ENCODE results near the gene FBN3. TPM values are rescaled to one million over a fixed set of nuclear protein-coding genes. Genes with fewer than 3 reads are reported as not detected.

Gene FBN3
- total RNA-seq, 2 donors from 2014 or later: not detected

DNA sequence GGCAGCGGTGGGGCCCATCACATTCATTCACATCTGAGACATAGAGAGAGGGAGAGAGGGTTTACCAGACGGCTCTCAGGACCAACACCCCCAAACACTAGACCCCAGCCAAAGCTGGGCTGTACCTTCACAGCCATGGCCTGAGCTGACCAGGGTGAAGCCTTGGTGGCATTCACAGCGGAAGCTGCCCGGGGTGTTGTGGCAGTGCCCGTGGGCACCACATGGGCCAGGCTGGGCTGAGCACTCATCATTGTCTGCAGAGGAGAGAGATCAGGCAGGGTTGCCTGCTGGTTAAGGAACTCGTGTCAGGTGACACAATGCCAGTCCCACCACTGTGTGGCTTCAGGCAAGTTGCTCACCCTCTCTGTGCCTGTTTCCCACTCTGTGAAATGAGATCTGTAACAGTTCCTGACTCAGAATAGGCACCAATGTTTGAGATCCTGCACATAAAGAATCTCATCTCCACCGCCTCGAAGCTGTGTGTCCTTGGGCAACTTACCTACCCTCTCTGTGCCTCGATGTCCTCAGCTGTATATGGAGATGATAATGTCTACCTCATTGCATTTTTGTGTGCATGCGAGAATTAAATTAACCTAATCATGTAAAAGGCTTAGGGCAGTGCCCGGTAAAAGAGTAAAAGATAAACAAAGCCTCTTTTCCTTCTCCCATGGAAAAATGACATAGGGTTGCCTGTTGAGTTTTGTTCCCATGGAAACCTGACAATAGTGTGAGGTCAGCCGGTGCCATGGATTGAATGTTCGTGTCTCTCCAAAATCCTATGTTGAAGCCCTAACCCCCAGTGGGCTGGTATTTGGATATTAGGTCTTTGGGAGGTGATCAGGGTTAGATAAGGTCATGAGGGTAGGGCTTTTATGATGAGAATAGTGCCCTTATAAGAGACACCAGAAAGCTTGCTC lies 74.0 kb downstream of the FBN3 start:
- DNase-seq: no peak
- intact Hi-C loops (cut with DNase I): no loop called here
- no peak for ATAC-seq

DNA sequence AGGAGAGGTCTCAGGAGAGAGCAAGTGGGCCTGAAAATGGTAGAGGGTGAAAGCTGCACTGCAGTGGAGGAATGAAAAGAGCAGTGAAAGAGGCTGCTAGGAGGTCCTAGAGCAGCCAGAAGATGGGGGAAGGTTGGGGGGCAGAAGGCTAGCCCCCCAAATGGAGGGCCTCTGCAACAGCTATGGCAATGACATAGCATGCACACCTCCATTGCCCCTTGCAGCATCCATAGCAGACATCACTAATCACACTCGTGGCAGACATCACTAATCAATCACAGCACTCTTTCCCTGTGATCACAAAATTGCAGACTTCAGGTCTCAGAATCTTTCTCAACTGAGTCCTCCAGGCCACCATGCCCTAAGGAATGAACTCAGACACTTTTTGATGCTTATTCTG lies 74.9 kb downstream of the FBN3 start:
- ATAC-seq (no peak), DNase-seq (no peak)
- intact Hi-C loops (cut with DNase I): no loop called here

DNA sequence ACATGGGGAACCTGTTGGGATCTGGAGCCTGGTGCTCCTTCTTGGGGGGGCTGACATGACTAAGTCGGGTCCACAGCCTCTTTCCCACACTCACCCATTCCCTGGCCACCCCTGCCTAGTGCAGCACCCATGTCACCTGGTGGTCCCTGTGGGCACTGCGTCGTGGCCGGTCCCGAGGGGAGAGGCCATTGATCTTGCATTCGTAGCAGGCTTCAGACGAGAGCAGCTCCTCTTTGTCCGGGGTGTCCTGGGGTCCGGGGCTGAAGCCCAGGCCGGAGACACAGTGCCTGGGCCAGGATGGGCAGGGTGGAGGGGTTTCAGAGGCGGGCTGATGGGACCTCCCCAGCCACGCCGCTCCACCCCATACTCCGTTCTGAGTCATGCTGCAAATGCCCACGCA lies 77.5 kb downstream of the FBN3 start:
- no peak for DNase-seq
- intact Hi-C loops (cut with DNase I): no loop called here
- ATAC-seq: no peak

DNA sequence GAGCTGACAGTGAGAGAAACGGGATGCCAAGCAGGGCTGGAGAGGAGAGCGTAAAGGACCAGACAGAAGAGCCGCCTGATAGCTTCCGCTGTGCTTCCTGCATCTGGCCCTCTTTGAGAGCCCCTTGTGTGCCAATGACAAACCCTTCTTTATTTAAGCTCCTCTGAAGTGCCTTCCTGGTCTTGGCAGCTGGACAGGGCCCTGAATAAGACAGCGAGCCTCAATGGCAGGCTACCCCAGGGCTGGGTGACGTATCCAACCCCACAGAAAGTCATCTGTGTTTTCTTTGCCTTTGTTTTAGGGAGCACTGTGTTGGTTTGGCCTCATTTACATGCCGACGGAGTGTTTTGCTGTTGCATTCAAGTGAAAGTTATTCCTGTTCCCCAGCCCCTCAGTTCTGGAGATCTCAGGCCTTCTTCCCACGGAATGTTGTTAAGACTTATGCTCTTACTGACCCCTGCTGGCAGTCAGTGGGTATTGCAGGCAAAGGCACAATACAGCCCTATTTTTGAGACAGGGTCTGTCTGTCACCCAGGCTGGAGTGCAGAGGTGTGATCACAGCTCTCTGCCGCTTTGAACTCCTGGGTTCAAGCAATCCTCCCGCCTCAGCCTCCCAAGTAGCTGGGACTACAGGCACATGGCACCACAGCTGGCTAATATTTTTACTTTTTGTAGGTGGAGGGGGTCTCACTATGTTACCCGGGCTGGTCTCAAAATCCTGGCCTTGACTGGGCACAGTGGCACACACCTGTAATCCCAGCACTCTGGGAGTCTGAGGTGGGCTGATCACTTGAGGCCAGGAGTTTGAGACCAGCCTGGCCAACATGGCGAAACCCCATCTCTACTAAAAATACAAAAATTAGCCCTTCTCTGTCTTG lies 80.1 kb downstream of the FBN3 start:
- DNase-seq (no peak), ATAC-seq (no peak)

DNA sequence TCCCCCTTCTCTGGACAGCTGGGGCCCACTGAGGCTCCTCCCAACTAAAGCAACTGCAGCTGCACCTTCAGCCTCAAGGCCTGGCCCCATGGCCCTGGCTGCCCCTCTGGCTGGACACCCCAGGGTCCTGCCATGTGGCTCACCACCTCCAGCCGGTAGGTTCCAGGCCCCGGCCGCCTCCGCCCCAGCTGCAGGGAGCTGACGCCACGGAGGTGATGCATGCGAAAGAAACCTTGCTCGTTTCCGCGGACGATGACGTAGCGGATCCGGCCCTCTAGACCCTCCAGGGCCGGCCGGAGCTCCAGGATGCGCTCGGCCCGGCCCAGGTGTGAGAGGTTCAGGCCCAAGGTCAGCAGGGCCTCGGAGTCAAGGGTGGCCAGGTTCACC lies 83.5 kb downstream of the FBN3 start:
- ATAC-seq: no peak
- intact Hi-C loops (cut with DNase I): no loop called here
- no peak for DNase-seq

More for the DNA sequence above, 80.1 kb downstream of the FBN3 start:
- intact Hi-C loops (cut with DNase I): no loop called here

DNA sequence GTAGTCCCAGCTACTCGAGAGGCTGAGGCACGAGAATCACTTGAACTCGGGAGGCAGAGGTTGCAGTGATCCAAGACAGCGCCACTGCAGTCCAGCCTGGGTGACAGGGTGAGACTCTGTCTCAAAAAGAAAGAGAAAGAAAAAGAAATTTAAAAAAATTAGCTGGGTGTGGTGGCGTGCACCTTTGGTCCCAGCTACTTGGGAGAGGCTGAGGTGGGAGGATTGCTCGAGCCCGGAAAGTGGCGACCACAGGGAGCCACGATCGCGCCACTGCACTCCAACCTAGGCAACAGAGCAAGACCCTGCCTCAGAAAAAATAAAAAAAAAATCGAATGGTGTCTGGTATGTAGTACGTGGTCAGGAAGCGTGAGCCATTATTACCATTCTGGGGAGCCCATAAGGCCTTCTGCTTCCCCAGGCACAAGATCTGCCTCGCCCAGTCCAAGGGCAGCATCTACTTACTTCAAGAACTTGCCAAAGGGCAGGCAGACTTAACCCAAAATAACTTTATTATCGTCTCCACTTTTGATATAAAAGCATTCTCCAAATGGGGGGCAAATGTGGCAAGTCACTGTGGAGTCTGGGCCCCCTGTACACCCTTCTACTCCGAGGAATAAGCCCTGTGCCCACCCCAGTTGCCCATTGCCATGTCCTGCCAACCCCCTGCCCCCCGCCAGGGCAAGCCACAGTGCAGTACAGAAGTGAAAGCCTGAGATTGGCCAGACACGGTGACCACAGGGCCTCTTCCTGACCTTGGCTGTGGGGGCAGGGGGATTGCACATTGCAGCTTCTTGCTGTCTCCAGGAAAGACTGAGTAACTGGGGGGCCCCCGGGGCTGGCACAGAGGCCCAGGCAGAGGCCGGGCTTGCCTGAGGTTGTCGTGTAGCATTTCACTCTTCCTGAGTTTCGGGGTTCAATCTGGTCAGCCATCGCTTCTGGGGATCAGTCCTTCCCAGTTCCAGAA lies 84.2 kb downstream of the FBN3 start:
- intact Hi-C loops (cut with DNase I): no loop called here
- ATAC-seq (no peak), DNase-seq (no peak)

DNA sequence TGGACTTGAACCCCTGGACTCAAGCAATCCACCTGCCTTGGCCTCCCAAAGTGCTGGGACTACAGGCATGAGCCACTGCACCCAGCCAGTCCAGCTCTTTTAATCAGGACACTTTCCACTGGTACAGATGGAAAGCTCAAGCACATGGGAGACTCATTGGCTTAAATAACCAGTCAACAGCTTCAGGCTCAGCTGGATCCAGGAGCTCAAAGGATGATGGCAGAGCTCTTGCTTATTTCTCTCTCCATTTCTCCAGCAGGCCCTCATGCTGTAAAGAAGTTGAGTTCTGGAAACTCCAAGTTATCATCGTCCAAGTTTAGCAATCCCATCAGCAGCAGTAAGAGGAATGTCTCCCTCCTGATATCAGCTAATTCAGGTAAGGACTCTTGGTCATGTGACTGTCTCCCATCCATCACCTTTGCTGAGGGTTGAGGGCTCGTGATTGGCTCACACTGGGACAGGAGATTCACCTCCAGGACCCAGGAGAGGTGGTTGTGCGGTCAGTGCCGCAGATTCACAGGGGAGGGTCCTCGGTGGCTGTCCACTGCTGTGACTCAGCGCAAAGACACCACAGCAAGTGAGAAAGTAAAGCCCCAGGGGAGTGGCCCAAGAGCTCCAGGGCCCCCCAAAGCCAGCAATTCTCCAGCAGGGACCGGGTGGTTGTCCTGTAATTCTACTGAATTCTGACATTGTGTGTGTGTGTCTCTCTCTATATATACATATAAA lies 91.7 kb downstream of the FBN3 start:
- DNase-seq (no peak), ATAC-seq (no peak)
- intact Hi-C loops (cut with DNase I): no loop called here

DNA sequence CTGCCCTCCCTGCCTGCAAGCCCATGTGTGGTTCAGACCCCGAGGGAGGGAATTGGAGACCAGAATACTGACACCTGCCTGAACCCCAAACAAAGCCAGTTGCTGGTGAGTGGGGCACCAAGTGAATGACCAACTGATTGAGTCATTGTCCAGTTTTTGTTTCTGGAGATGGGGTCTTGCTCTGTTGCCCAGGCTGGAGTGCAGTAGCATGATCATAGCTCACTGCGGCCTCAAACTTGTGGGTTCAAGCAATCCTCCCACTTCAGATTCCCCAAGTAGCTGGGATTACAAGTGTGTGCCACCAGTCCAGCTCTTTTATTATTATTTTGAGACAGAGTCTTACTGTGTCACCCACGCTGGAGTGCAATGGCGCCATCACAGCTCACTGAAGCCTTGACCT lies 92.9 kb downstream of the FBN3 start:
- DNase-seq (no peak), ATAC-seq (no peak)
- intact Hi-C loops (cut with DNase I): no loop called here

DNA sequence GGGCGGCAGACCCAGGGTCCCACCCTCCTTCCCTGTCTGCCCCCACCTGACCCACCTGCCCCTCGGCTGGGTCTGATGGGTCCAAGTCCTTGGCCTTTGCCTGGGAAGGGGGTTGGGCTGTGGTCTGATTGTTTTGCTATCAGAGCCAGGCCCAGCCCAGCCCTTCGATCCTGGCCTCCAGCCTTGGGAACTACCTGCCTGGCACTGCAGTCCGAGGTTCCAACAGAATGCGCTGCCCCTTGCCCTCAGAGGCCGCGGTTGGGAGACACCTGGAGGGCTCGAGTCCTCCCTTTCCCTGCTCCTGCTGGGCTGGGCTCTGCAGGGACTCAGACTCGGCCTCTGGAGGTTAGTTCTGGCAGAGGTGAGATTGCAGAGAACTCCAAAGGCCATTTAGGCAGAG lies 95.2 kb downstream of the FBN3 start:
- intact Hi-C loops (cut with DNase I): no loop called here
- DNase-seq: no peak
- ATAC-seq: no peak

DNA sequence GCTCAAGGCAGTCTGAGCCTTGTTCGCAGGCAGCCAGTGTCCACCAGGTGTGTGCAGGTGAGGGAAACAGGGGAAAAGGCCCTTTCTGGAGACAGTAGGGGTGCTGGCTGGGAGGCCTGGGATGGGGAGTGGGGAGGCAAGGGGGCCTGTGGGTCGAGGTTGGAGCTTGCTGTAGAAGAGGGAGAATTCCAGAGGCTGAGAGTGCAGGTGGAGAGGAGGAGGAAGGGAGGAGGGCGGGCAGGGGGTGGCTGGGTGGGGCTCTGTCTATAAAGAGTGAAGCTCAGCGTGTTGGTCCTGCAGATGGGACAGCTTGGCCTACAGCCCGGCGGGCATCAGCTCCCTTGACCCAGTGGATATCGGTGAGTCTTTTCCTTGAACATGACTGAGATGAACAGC lies 96.9 kb downstream of the FBN3 start, which contains the start of gene CCL25:
Gene CCL25 (plus strand): TSS at position 297 of the 396 bp plus-strand sequence. CDS start 290 bp downstream, outside the sequence.
- DNase-seq (no peak), ATAC-seq (no peak)
- intact Hi-C loops (cut with DNase I): no loop called here

DNA sequence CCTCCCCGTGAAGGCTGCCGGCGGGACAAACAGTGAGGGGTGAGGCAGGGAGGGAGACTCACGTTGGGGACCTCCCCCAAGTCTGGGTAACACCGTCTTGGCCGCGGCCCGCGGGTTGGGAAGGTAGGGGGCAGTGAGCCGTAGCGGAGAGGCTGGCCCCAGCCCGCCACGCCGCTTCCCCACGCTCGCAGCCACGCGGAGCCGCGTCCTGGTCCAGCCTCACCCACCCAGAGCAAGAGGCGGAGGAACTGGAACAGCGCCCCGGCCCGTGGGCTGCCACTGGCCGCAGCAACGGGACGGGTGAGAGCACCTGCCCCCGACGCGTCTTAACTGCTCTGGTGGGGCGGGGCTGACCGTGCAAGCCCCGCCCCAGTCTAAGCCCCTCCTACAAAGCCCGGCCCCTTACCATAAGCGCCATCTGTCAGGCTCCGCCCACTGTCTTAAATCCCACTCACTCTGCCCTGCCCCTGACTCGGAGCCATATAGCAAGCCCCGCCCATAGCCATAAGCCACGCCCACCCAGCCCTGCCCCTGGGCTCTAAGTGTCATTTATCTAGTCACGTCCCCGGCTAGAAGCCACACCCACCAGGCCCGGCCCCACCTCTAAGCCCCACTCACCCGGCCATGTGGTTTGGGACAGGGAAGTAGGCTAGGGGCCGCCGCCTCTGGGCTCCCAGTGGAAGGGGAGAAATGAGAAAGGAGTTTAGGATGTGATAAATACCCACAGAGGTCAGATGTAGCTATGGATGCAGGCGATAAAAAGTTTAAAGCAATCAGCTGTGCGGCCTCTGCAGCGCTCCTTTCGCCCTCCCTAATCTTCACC lies 98.9 kb downstream of the FBN3 start:
- DNase-seq (peak; percentile 88), ATAC-seq (peak; percentile 93 to 97)
- intact Hi-C loops (cut with DNase I): no loop called here

DNA sequence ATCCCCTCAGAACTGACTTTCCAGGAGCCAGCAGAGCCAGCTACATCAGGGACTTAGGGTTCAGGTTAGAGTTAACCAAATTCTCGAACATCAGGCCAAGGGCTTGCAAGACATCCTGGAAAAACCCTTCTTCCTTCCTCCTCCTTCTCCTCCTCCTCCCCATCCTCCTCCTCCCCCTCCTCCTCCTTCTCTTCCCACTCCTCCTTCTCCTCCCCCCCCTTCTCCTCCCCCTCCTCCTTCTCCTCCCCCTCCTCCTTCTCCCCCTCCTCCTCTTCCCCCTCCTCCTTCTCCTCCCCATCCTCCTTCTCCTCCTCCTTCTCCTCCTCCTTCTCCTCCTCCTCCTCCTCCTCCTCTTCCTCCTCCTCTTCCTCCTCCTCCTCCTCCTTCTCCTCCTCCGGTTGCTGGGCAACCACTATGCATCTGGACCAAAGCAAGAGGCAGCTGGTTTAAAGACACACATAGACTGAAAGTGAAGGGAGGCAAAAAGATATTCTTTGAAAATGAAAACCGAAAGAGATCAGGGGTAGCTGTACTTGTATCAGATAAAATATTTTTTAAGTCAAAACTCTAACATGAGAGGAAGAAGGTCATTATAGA lies 102.7 kb downstream of the FBN3 start:
- intact Hi-C loops (cut with DNase I): no loop called here
- ATAC-seq (no peak), DNase-seq (no peak)

DNA sequence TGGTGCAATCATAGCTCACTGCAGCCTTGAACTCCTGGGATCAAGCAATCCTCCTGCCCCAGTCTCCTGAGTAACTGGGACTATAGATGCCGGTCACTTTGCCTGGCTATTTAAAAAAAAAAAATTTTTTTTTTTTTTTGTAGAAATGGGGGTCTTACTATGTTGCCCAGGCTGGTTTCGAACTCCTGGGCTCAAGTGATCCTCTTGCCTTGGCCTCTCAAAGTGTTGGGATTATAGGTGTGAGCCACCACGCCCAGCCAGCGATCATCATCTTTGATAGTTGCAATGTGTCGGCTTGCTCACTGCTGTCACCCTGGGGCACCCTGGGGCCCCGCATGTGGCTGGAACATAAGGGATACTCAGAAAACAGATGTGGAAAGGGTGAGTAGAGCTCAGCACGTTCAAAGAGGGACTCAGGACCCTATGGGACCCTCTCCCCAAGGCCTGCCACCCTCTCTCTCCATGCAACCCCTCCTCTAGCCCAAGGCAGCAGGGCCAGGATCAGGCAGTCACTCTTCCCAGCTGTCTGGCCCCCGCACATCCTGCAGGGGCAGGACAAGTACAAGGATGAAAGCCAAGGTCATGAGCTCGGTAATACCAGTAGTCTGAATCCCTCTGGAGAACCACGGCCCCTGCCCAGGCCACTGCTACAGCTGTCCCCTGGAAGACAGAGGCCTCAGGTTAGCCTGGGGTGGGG lies 103.4 kb downstream of the FBN3 start:
- intact Hi-C loops (cut with DNase I): no loop called here
- DNase-seq: no peak
- no peak for ATAC-seq

DNA sequence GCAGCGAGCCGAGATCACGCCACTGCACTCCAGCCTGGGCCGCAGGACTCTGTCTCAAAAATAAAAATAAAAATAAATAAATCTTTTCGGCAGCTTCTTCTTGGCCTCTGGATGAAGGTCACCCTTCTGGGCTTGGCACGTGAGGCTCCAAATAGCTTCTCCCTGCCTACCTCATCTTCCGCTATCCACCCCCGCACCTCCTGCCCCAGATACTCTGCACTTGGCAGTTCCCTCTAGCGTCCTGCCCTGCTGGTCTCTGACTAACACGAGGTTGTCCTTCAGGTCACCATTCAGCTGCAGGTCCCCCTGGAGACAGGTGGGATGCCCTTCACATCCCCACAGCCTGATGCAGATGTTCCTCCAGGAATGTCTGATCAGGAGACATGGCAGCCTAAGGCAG lies 105.4 kb downstream of the FBN3 start:
- no peak for ATAC-seq

DNA sequence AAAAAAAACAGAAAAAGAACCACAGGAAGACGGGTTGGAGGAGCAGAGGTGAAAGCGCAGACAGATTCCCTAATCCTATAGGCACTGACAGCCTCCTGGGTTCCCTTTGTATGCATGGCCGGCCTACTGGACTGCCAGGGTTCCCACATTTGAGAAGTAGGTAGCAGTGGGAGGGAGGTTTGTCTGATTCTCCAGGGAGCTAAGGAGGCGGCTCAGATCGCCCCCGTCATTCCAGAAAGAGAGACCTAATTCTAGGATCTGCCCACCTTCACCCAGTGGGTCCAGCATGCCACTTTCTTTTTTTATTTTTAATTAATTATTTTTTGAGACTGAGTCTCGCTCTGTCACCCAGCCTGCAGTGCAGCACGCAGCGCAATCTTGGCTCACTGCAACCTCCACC lies 106.5 kb downstream of the FBN3 start:
- ATAC-seq: no peak

More for the DNA sequence above, 105.4 kb downstream of the FBN3 start:
- intact Hi-C loops (cut with DNase I): no loop called here
- no peak for DNase-seq

DNA sequence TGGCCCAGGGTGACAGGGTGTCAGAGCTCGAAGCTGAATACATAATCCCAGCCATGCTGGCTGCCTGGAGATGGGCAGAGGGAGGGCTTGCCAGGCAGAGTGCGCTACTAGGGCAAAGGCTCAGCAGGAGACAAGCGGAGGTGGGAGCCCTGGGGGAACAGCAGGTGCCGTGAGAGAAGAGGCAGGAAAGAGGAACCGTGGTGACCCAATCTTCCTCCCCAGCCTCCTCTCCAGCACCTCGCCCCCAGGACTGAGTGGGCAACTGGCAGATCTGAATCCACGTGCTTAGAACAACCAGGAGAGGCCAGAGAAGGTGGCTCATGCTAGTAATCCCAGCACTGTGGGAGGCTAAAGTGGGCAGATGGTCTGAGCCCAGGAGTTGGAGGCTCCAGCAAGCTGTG lies 107.9 kb downstream of the FBN3 start:
- intact Hi-C loops (cut with DNase I): no loop called here
- ATAC-seq (no peak), DNase-seq (no peak)

More for the DNA sequence above, 106.5 kb downstream of the FBN3 start:
- DNase-seq: no peak
- intact Hi-C loops (cut with DNase I): no loop called here

DNA sequence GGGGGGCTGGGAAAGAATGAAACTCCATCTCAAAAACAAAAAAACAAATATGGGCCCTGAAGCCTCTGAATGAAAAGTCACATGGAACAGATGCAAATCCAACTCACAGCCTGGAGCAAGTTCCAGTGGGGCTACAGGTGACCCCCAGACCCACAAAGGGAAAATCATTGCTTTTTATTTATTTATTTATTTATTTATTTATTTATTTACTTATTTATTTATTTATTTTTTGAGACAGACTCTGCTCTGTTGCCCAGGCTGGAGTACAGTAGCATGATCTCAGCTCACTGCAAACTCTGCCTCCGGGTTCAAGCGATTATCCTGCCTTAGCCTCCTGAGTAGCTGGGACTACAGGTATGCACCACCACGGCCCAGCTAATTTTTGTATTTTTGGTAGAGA lies 110.2 kb downstream of the FBN3 start:
- DNase-seq: no peak
- intact Hi-C loops (cut with DNase I): no loop called here
- ATAC-seq: no peak

Measured in left cardiac atrium (tissue), 4 donors.